NCI-H2107 treated with DMSO at 0.1 percent for 48 hours (cell line): ENCODE results near the gene PINLYP.

ENCODE experiments used
- DNase-seq: peaks from one replicate; lab custom pipeline; 2025; ENCODE audit not compliant: unreplicated experiment; lab: John Stamatoyannopoulos, UW

The PINLYP gene

DNA sequence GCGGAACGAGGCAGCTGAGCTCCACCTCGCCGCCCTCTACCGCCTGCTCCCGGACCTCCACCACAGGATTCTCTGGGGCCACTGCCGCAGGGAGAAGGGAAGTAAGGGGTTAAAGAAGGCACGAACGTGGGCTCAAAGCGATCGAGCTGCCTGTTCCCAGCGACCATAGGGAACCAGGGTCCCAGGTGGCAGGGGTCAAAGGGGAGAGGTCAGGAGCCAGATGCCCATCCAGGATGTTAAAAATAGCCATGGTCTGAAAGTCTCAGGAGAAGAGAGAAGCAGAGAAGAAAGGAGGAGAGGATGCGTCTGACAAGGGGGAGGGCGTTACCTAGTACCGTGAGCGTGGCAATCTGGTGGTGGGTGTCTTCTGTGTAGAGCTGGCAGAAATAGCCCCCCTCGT is 51.2 kb downstream of the PINLYP start:
- no peak for DNase-seq

DNA sequence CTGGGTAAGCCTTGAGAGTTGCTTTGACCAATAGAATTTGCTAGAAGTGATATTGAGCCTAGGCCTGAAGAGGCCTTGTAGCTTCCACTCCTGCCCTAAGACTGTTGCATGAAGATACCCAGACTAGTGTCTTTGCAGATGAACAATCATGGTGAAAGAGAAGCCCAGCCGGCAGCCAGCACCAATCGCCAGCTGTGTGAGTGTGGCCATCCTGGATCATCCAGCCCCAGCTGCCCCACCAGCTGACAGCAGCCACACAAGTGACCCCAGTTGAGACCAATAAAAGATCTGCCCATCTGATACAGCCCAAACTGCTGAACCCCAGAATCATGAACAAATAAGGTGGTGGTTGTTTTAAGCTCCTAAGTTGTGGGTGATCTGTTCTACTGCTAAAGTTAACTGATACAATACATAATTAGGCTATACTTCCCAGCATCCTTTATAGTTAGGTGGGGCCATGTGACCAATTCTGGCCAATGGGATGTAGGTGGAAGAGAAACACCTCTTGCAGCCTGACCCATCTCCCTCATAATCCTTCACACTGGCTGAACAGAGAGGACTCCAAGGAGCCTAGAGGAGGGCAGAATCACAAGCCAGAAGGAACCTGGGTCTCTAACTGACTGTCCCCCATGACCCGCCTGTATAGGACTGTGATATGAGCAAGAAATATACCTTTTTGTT is 53.2 kb downstream of the PINLYP start:
- no peak for DNase-seq

DNA sequence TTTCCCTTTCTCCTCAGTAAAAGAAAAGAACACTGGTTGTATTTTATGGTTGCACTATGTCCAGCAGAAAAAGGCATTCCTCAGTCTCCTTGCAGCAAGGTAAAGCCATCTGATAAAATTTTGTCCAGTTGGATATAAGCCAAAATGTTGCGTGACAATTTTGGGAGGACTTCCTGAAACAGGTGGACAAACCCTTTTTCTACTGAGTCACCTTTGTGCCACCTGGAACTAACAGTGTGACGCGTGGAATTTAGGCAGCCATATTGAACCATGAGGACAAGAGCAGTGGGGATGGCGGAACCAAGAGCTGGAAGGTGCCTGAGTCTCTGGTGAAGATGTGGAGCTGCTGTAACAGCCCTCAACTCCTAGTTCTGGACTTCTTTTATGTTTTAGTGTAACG is 55.9 kb downstream of the PINLYP start:
- no peak for DNase-seq
